GM19023 (cell line): ENCODE results near the gene AGAP1.

ENCODE experiments used
- ATAC-seq: cut with Tn5 transposase; IDR thresholded peaks from one replicate; pipeline ENCODE4 v1.9.1; 2021; ENCODE audit warnings: mild to moderate bottlenecking, moderate library complexity; ENCODE audit not compliant: unreplicated experiment

The AGAP1 gene

GRCh38 chr2:236010920-236011685 is 517.3 kb downstream of the AGAP1 start:
- ATAC-seq: no peak

- ATAC-seq: no peak
Measured at GRCh38 chr2:236012155-236012554, 518.3 kb downstream of the AGAP1 start.

GRCh38 chr2:236014408-236015131 is 520.7 kb downstream of the AGAP1 start:
- no peak for ATAC-seq

GRCh38 chr2:236015171-236015570 is 521.3 kb downstream of the AGAP1 start:
- ATAC-seq: no peak

- ATAC-seq: no peak
Measured at GRCh38 chr2:236016496-236016895, 522.7 kb downstream of the AGAP1 start.

GRCh38 chr2:236017446-236017845 is 523.6 kb downstream of the AGAP1 start:
- no peak for ATAC-seq

GRCh38 chr2:236019434-236019833 is 525.6 kb downstream of the AGAP1 start:
- no peak for ATAC-seq

GRCh38 chr2:236021499-236022057 is 527.7 kb downstream of the AGAP1 start:
- no peak for ATAC-seq

GRCh38 chr2:236022128-236022527 is 528.3 kb downstream of the AGAP1 start:
- no peak for ATAC-seq

GRCh38 chr2:236025892-236026291 is 532.0 kb downstream of the AGAP1 start:
- no peak for ATAC-seq

GRCh38 chr2:236026841-236027240 is 533.0 kb downstream of the AGAP1 start:
- no peak for ATAC-seq

- no peak for ATAC-seq
Measured at GRCh38 chr2:236028066-236028465, 534.2 kb downstream of the AGAP1 start.

GRCh38 chr2:236033462-236033861 is 539.6 kb downstream of the AGAP1 start:
- ATAC-seq: no peak

- ATAC-seq: no peak
Measured at GRCh38 chr2:236034974-236035373, 541.1 kb downstream of the AGAP1 start.

GRCh38 chr2:236036045-236036444 is 542.2 kb downstream of the AGAP1 start:
- ATAC-seq: no peak

GRCh38 chr2:236038096-236038495 is 544.3 kb downstream of the AGAP1 start:
- no peak for ATAC-seq

GRCh38 chr2:236040600-236041328 is 546.9 kb downstream of the AGAP1 start:
- no peak for ATAC-seq

GRCh38 chr2:236041616-236042015 is 547.8 kb downstream of the AGAP1 start:
- ATAC-seq: no peak

GRCh38 chr2:236042087-236042486 is 548.2 kb downstream of the AGAP1 start:
- no peak for ATAC-seq

GRCh38 chr2:236044191-236044590 is 550.3 kb downstream of the AGAP1 start:
- no peak for ATAC-seq
